H1 (cell line): ENCODE data around the gene CLEC1A. TPM values are rescaled to one million over a fixed set of nuclear protein-coding genes. Genes with fewer than 3 reads are reported as not detected.

Source experiments
- CTCF ChIA-PET: fragments of 300-600 bp; sonication (Branson Sonifier 250); formaldehyde crosslinking; loops from one replicate; lab custom pipeline; 2021; ENCODE audit not compliant: partially characterized antibody; lab: Charles Lee
- POLR2A ChIA-PET: fragments of 300-600 bp; sonication (Branson Sonifier 250); formaldehyde crosslinking; loops from one replicate; lab custom pipeline; 2021; ENCODE audit warnings: inconsistent platforms; ENCODE audit not compliant: partially characterized antibody; lab: Charles Lee
- DNase-seq, 2 experiments: peaks; one replicate each; pipeline versions ENCODE4 v3.0.0 to v3.0.0-alpha.2; 2010 to 2022; ENCODE audit warnings: low spot score in 2 of 2, low read depth in 1 of 2, mixed read lengths in 1 of 2
- FAIRE-seq: peaks from 2 replicates; lab custom pipeline; 2011; peaks lifted over from hg19 to GRCh38; lab: Jason Lieb, UNC
- H2AFZ ChIP-seq: 2 replicates; pipeline ENCODE4 v1.8.1; 2012; ENCODE audit warnings: low read length, inconsistent platforms
- H2AK5ac ChIP-seq: 2 replicates; pipeline ENCODE4 v1.6.1; 2013; ENCODE audit warnings: low read depth, low read length
- H2BK120ac ChIP-seq: replicated peaks from 2 replicates; pipeline ENCODE3; 2013; ENCODE audit warnings: low read depth, low read length, inconsistent platforms
- H2BK12ac ChIP-seq: 2 replicates; pipeline ENCODE4 v1.6.1; 2013; ENCODE audit warnings: low read depth, low read length
- H2BK15ac ChIP-seq: 2 replicates; pipeline ENCODE4 v1.6.1; 2013; ENCODE audit warnings: low read length
- H2BK20ac ChIP-seq: 2 replicates; pipeline ENCODE4 v1.6.1; 2013; ENCODE audit warnings: low read length
- H2BK5ac ChIP-seq: 2 replicates; pipeline ENCODE4 v1.6.1; 2013; ENCODE audit warnings: low read depth, low read length
- H3K14ac ChIP-seq: 2 replicates; pipeline ENCODE4 v1.6.1; 2013; ENCODE audit warnings: inconsistent platforms; ENCODE audit not compliant: insufficient read length
- H3K18ac ChIP-seq: 2 replicates; pipeline ENCODE4 v1.6.1; 2013; ENCODE audit warnings: low read length; ENCODE audit errors: extremely low read depth
- H3K23ac ChIP-seq: 2 replicates; pipeline ENCODE4 v1.6.1; 2013; ENCODE audit warnings: inconsistent platforms; ENCODE audit not compliant: insufficient read length
- H3K23me2 ChIP-seq: 2 replicates; pipeline ENCODE4 v1.6.1; 2013; ENCODE audit warnings: low read depth, low read length
- H3K27ac ChIP-seq: 2 replicates; pipeline ENCODE4 v1.6.1; 2011; ENCODE audit warnings: low read depth, low read length, inconsistent platforms
- H3K27me3 ChIP-seq, 4 experiments: replicated peaks in 1 of 4; 1 replicate in 1 of 4; 2 replicates in 3 of 4; pipeline versions ENCODE4 v1.6.1 to v1.8.1; 2011 to 2013; ENCODE audit warnings: low read length in 3 of 4, mild to moderate bottlenecking in 3 of 4, inconsistent platforms in 2 of 4, mixed read lengths in 2 of 4, moderate library complexity in 1 of 4; ENCODE audit not compliant: control insufficient read depth in 3 of 4, insufficient read depth in 3 of 4; ENCODE audit errors: extremely low read depth in 1 of 4
- H3K36me3 ChIP-seq, 4 experiments: 2 replicates each; pipeline versions ENCODE4 v1.6.1 to v1.8.1; 2011 to 2013; ENCODE audit warnings: mild to moderate bottlenecking in 4 of 4, low read length in 3 of 4, moderate library complexity in 2 of 4, control low read depth in 1 of 4, inconsistent platforms in 1 of 4; ENCODE audit not compliant: insufficient read depth in 4 of 4, control insufficient read depth in 2 of 4
- H3K4ac ChIP-seq: replicated peaks from 2 replicates; pipeline ENCODE3; 2013; ENCODE audit warnings: low read length, low read depth, mixed read lengths, inconsistent platforms; ENCODE audit not compliant: insufficient read length
- H3K4me1 ChIP-seq, 4 experiments: replicated peaks in 1 of 4; 1 replicate in 1 of 4; 2 replicates in 3 of 4; pipeline versions ENCODE4 v1.6.1 to v1.8.1; 2011 to 2013; ENCODE audit warnings: low read length in 3 of 4, inconsistent platforms in 2 of 4, mixed read lengths in 1 of 4; ENCODE audit not compliant: insufficient read depth in 4 of 4, control insufficient read depth in 3 of 4
- H3K4me2 ChIP-seq, 2 experiments: 2 replicates each; pipeline versions ENCODE4 v1.6.1 to v1.8.1; 2011 to 2013; ENCODE audit warnings: low read depth in 2 of 2, low read length in 2 of 2, control low read depth in 1 of 2, inconsistent platforms in 1 of 2, mild to moderate bottlenecking in 1 of 2; ENCODE audit not compliant: insufficient read depth in 1 of 2
- H3K4me3 ChIP-seq, 4 experiments: fragments of 200-600, 300-600 bp in 1 of 4; sonication (generic), shearing (Covaris generic), sonication (Bioruptor Twin) in 1 of 4; 2 replicates each; pipeline versions ENCODE4 v1.5.1 to v1.8.1; 2011 to 2016; ENCODE audit warnings: low read length in 4 of 4, low read depth in 3 of 4, control low read depth in 2 of 4, inconsistent platforms in 2 of 4, mild to moderate bottlenecking in 2 of 4, mixed read lengths in 1 of 4, moderate library complexity in 1 of 4; ENCODE audit not compliant: insufficient read depth in 2 of 4; ENCODE audit errors: extremely low read depth in 1 of 4
- H3K56ac ChIP-seq: replicated peaks from 2 replicates; pipeline ENCODE3; 2013; ENCODE audit warnings: low read depth, mild to moderate bottlenecking, mixed read lengths, low read length, inconsistent platforms; ENCODE audit not compliant: insufficient read length
- H3K79me1 ChIP-seq: 2 replicates; pipeline ENCODE4 v1.6.1; 2013; ENCODE audit warnings: low read depth, low read length, control low read depth
- H3K79me2 ChIP-seq, 2 experiments: 2 replicates each; pipeline versions ENCODE4 v1.6.1 to v1.8.1; 2012 to 2013; ENCODE audit warnings: low read length in 2 of 2, mild to moderate bottlenecking in 2 of 2, inconsistent platforms in 1 of 2; ENCODE audit not compliant: insufficient read depth in 2 of 2, control insufficient read depth in 1 of 2
- H3K9ac ChIP-seq, 4 experiments: replicated peaks in 1 of 4; 1 replicate in 1 of 4; 2 replicates in 3 of 4; pipeline versions ENCODE4 v1.6.1 to v1.8.1; 2011 to 2013; ENCODE audit warnings: low read depth in 3 of 4, low read length in 3 of 4, control low read depth in 2 of 4, mild to moderate bottlenecking in 2 of 4, moderate library complexity in 2 of 4, inconsistent platforms in 1 of 4; ENCODE audit errors: extremely low read depth in 1 of 4
- H3K9me3 ChIP-seq, 2 experiments: 2 replicates each; pipeline versions ENCODE4 v1.6.1 to v1.8.1; 2012 to 2013; ENCODE audit warnings: mild to moderate bottlenecking in 2 of 2, moderate library complexity in 2 of 2, control low read depth in 1 of 2, inconsistent platforms in 1 of 2, low read depth in 1 of 2, low read length in 1 of 2, mixed read lengths in 1 of 2; ENCODE audit not compliant: insufficient read depth in 2 of 2
- H4K20me1 ChIP-seq, 2 experiments: replicated peaks in 1 of 2; 2 replicates each; pipeline versions ENCODE3 to v1.8.1; 2011 to 2013; ENCODE audit warnings: inconsistent platforms in 2 of 2, low read length in 2 of 2, mild to moderate bottlenecking in 1 of 2; ENCODE audit not compliant: insufficient read depth in 2 of 2, control insufficient read depth in 1 of 2
- H4K5ac ChIP-seq: 2 replicates; pipeline ENCODE4 v1.6.1; 2013; ENCODE audit warnings: low read length, low read depth, mixed read lengths, inconsistent platforms; ENCODE audit not compliant: insufficient read length
- H4K8ac ChIP-seq: 2 replicates; pipeline ENCODE4 v1.8.0; 2013; ENCODE audit warnings: mild to moderate bottlenecking, moderate library complexity, low read length, inconsistent platforms; ENCODE audit not compliant: insufficient read depth; ENCODE audit errors: extremely low read depth
- H4K91ac ChIP-seq: replicated peaks from 2 replicates; pipeline ENCODE3; 2013; ENCODE audit warnings: low read length, mixed read lengths, inconsistent platforms; ENCODE audit not compliant: insufficient read length
- ASH2L ChIP-seq: fragments of 200-600, 300-600 bp; sonication (generic); IDR thresholded peaks from one replicate; pipeline ENCODE4 v1.7.1; 2017; ENCODE audit warnings: low read length
- RXRA ChIP-seq: IDR thresholded peaks from 2 replicates; pipeline ENCODE4 v1.6.1; 2011; ENCODE audit warnings: low read depth, mild to moderate bottlenecking, low read length, moderate library complexity; ENCODE audit not compliant: insufficient read depth
- SUZ12 ChIP-seq: fragments of 200-600 bp; sonication (generic); IDR thresholded peaks from 2 replicates; pipeline ENCODE4 v1.6.1; 2012; ENCODE audit warnings: mild to moderate bottlenecking, inconsistent platforms, low read length, moderate library complexity, mixed read lengths
- WGBS, 2 experiments: shearing (Covaris generic) in 1 of 2; methylation state at CpG; one replicate each; pipeline versions ENCODE4 v1.1.6 to v1.1.7; 2013 to 2015; ENCODE audit warnings: low lambda C conversion rate in 2 of 2, mixed read lengths in 2 of 2, inconsistent platforms in 1 of 2, low coverage in 1 of 2, missing lambda C conversion rate in 1 of 2; ENCODE audit not compliant: insufficient replicate concordance in 2 of 2, insufficient coverage in 1 of 2, insufficient read length in 1 of 2; ENCODE audit errors: extremely low coverage in 1 of 2, missing lambda C conversion rate in 1 of 2; 5-methylcytosine and 5-hydroxymethylcytosine counted together
- polyA plus RNA-seq, 7 experiments: library from polyadenylated mRNA; depleted of rRNA in 3 of 7; stranded (reverse) in 5 of 7; unstranded in 2 of 7; fragments of >200 nt in 5 of 7; fragments of 200-250 nt in 2 of 7; gene quantifications; 1 replicate in 5 of 7; 2 replicates in 1 of 7; 4 replicates in 1 of 7; pipeline versions ENCODE4 v1.2.1 to v1.2.3, GENCODE V29; 2011 to 2013; ENCODE audit warnings: missing spikeins in 2 of 7, mixed read lengths in 2 of 7
- total RNA-seq: library from RNA; stranded (reverse); fragmentation: NEBNext Ultra II Directional; extraction: Animal tissue kit (Norgen Biotek cat#: 25700); gene quantifications from 2 replicates; pipeline ENCODE4 v1.2.1, GENCODE V29; 2021

Gene CLEC1A
- total and polyA plus RNA-seq, 2 of the 8 experiments (the other 6 are each of a cell fraction or from before 2014, with no cell fraction given) = 0.20 TPM; not detected in 1

- Histone ChIP-seq H3K36me3 (no peaks in the 10 kb centered on the region), H2BK5ac (no peak overlapping the region), H3K4me2 (no peak overlapping the region), H3K9ac (no peak overlapping the region), H2AFZ (no peak overlapping the region), H3K79me1 (no peaks in the 10 kb centered on the region), H3K23ac (no peak overlapping the region), H4K8ac (no peak overlapping the region), H3K14ac (no peak overlapping the region), H3K4ac (no peak overlapping the region), H3K9me3 (no peaks in the 10 kb centered on the region), H3K23me2 (no peaks in the 10 kb centered on the region), H3K56ac (no peak overlapping the region), H2AK5ac (no peak overlapping the region), H3K79me2 (no peaks in the 10 kb centered on the region), H3K4me1 (0 out of 7 replicates have a peak, but pooled peaks cover 0 to 2% (median 0%) of the 10 kb centered on the region in 4 experiments), H3K18ac (no peak overlapping the region), H2BK120ac (no peak overlapping the region), H3K4me3 (no peak overlapping the region), H4K20me1 (no peaks in the 10 kb centered on the region), H4K91ac (no peak overlapping the region), H2BK15ac (no peak overlapping the region), H4K5ac (no peak overlapping the region), H2BK12ac (no peak overlapping the region), H3K27me3 (no peaks in the 10 kb centered on the region), H2BK20ac (no peak overlapping the region), H3K27ac (no peak overlapping the region)
- 94% methylated on average over 4 of the region's 4 CpGs; no CpG with 5 or more reads in 1 of the 2 experiments for WGBS, 2 experiments
- ChIA-PET POLR2A (no interaction called here), CTCF (interaction anchor here (0.6 to 1.6 kb wide), 2 partner anchors 38 to 86 kb away, joined by 3 read pairs; no protein-coding TSS in a partner anchor)
- DNase-seq (no peak), FAIRE-seq (no peak)
- TF ChIP-seq ASH2L (no peak), RXRA (no peak), SUZ12 (no peak)
Measured at GRCh38 chr12:10067264-10067663, 31.5 kb downstream of the CLEC1A start.
